ENCODE data around the gene MAP1LC3B2. TPM values are rescaled to one million over a fixed set of nuclear protein-coding genes. Genes with fewer than 3 reads are reported as not detected.

The MAP1LC3B2 gene
- 1.5 TPM for total RNA-seq

GRCh38 chr12:116559162-116559935, at the start of gene MAP1LC3B2:
Gene MAP1LC3B2, plus strand, starts transcription at chr12:116559381. Its CDS starts 16,562 bp downstream, at chr12:116575943.

Other genes with a start within 250 kb of the MAP1LC3B2 start
- 46.3 TPM for gene SPRING1, start 178.7 kb downstream of the MAP1LC3B2 start, total RNA-seq
- gene RNFT2, start 178.9 kb downstream of the MAP1LC3B2 start, total RNA-seq = 23.0 TPM

Data from camera-type eye (tissue), 1 donor.